Loucy (cell line): ENCODE measurements around the gene TMEM38B.

Experiments
- H2AFZ ChIP-seq: fragments of 200-600 bp; sonication (generic); 2 replicates; pipeline ENCODE4 v1.6.0; 2016; ENCODE audit warnings: antibody characterized with exemption, mild to moderate bottlenecking, low read length, moderate library complexity
- H3F3A ChIP-seq: fragments of 200-600 bp; 2 replicates; pipeline ENCODE4 v1.6.0; 2016; ENCODE audit warnings: antibody characterized with exemption, low read depth, mild to moderate bottlenecking
- H3K27me3 ChIP-seq: fragments of 200-600 bp; sonication (generic); 2 replicates; pipeline ENCODE4 v1.6.1; 2014; ENCODE audit warnings: low read length, mild to moderate bottlenecking; ENCODE audit not compliant: insufficient read depth, poor library complexity, severe bottlenecking
- H3K36me3 ChIP-seq: fragments of 200-600 bp; sonication (generic); 2 replicates; pipeline ENCODE4 v1.6.1; 2016; ENCODE audit warnings: low read length; ENCODE audit not compliant: insufficient read depth
- H3K4me1 ChIP-seq: fragments of 200-600 bp; sonication (generic); 2 replicates; pipeline ENCODE4 v1.5.1; 2014; ENCODE audit warnings: low read length, mild to moderate bottlenecking; ENCODE audit not compliant: insufficient read depth, poor library complexity, severe bottlenecking
- H3K4me2 ChIP-seq: fragments of 200-600 bp; sonication (generic); 2 replicates; pipeline ENCODE4 v1.6.0; 2014; ENCODE audit warnings: antibody characterized with exemption, low read length, low read depth, mild to moderate bottlenecking; ENCODE audit not compliant: poor library complexity, severe bottlenecking
- H3K4me3 ChIP-seq: fragments of 200-600 bp; sonication (generic); 2 replicates; pipeline ENCODE4 v1.5.1; 2014; ENCODE audit warnings: low read length, mild to moderate bottlenecking, mixed read lengths; ENCODE audit not compliant: poor library complexity, severe bottlenecking
- H3K79me2 ChIP-seq: fragments of 200-600 bp; sonication (generic); 2 replicates; pipeline ENCODE4 v1.6.1; 2014; ENCODE audit warnings: low read length; ENCODE audit not compliant: insufficient read depth
- H3K9ac ChIP-seq: fragments of 200-600 bp; sonication (generic); 2 replicates; pipeline ENCODE4 v1.6.0; 2014; ENCODE audit warnings: mild to moderate bottlenecking, low read depth, low read length, moderate library complexity; ENCODE audit not compliant: poor library complexity, severe bottlenecking
- H3K9me2 ChIP-seq: fragments of 200-600 bp; sonication (generic); replicated peaks from 2 replicates; pipeline ENCODE4 v1.6.1; 2016; ENCODE audit warnings: low read depth, low read length, mixed read lengths
- H3K9me3 ChIP-seq: fragments of 200-600 bp; sonication (generic); 2 replicates; pipeline ENCODE4 v1.6.1; 2014; ENCODE audit warnings: mild to moderate bottlenecking, antibody characterized with exemption, low read length, low read depth; ENCODE audit not compliant: insufficient read depth
- H4K20me1 ChIP-seq: fragments of 200-600 bp; sonication (generic); 2 replicates; pipeline ENCODE4 v1.6.0; 2014; ENCODE audit warnings: antibody characterized with exemption, low read length, mild to moderate bottlenecking; ENCODE audit not compliant: insufficient read depth, poor library complexity, severe bottlenecking
- EZH2phosphoT487 ChIP-seq: fragments of 200-600 bp; IDR thresholded peaks from 2 replicates; pipeline ENCODE4 v1.6.1; 2018; ENCODE audit warnings: antibody characterized with exemption, mild to moderate bottlenecking, moderate library complexity, borderline replicate concordance
- TF ChIP-seq, protein P1 (sequence below): fragments of 200-600 bp; sonication (generic); conservative IDR thresholded peaks from 2 replicates; pipeline ENCODE4 v1.5.1; 2014; ENCODE audit warnings: mild to moderate bottlenecking, antibody characterized with exemption, low read length

Gene TMEM38B

DNA sequence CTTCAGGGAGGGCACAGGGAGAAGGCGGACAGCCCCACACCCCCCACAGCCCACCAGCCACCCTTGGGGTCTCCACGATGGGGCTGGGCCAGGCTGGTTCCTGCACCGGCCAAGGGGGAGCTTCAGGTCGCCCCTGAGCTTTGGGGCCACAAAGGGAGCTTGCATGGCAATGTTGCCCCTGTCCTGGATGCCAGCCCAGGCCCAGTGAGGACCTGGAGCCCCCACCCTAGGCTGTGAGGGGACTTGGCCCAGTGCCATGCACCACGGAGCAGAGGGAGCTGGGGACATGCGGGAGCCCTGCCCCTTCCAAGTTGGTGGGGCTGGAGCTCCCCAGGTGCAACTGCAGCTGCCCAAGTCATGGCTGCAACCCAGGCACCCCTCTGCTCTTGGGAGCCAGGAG is 18.4 kb downstream of the TMEM38B start:
- TF ChIP-seq, protein P1, sequence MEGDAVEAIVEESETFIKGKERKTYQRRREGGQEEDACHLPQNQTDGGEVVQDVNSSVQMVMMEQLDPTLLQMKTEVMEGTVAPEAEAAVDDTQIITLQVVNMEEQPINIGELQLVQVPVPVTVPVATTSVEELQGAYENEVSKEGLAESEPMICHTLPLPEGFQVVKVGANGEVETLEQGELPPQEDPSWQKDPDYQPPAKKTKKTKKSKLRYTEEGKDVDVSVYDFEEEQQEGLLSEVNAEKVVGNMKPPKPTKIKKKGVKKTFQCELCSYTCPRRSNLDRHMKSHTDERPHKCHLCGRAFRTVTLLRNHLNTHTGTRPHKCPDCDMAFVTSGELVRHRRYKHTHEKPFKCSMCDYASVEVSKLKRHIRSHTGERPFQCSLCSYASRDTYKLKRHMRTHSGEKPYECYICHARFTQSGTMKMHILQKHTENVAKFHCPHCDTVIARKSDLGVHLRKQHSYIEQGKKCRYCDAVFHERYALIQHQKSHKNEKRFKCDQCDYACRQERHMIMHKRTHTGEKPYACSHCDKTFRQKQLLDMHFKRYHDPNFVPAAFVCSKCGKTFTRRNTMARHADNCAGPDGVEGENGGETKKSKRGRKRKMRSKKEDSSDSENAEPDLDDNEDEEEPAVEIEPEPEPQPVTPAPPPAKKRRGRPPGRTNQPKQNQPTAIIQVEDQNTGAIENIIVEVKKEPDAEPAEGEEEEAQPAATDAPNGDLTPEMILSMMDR: no peak
- no peak for TF ChIP-seq EZH2phosphoT487
- H3K27me3 ChIP-seq: no peaks in the 10 kb centered on the region
- H3K4me2 ChIP-seq: no peak overlapping the region
- H3K9me2 ChIP-seq: no peaks in the 10 kb centered on the region
- no peaks in the 10 kb centered on the region; the same call in 1 of the 2 replicates for H3K9me3 ChIP-seq
- no peaks in the 10 kb centered on the region for H3K4me1 ChIP-seq
- H3K4me3 ChIP-seq: no peak overlapping the region
- H2AFZ ChIP-seq: no peak overlapping the region
- peaks cover 16% of the 10 kb centered on the region; the same call in 1 of the 2 replicates for H3K36me3 ChIP-seq
- no peaks in the 10 kb centered on the region for H4K20me1 ChIP-seq
- H3F3A ChIP-seq: 0 out of 2 replicates have a peak, but pooled peaks cover 3% of the 10 kb centered on the region
- H3K9ac ChIP-seq: no peak overlapping the region
- H3K79me2 ChIP-seq: no peaks in the 10 kb centered on the region

- Histone ChIP-seq H3F3A (0 out of 2 replicates have a peak, but pooled peaks cover 3% of the 10 kb centered on the region), H3K36me3 (peaks cover 16% of the 10 kb centered on the region; the same call in 1 of the 2 replicates), H3K27me3 (no peaks in the 10 kb centered on the region), H3K4me3 (no peak overlapping the region), H3K9me2 (no peaks in the 10 kb centered on the region), H3K79me2 (no peaks in the 10 kb centered on the region), H3K4me2 (no peak overlapping the region), H3K9ac (no peak overlapping the region), H2AFZ (no peak overlapping the region), H4K20me1 (no peaks in the 10 kb centered on the region), H3K4me1 (no peaks in the 10 kb centered on the region), H3K9me3 (no peaks in the 10 kb centered on the region; the same call in 1 of the 2 replicates)
- no peak for TF ChIP-seq EZH2phosphoT487
- TF ChIP-seq, protein P1: no peak
Observed at GRCh38 chr9:105713260-105714019, 19.1 kb downstream of the TMEM38B start.

DNA sequence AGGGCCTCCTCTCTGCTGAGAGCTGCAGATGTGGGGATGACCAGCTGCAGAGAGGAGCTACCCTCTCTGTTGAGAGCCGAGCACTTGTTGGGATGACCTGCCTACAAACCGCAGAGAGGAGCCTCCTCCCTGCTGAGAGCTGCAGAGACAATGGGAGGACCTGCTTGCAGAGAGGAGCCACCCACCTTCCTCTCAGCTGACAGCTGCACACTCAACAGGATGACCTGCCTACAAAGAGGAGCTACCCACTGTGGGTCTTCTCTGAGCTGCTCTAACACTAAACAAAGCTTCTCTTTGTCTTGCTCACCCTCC is 19.6 kb downstream of the TMEM38B start:
- H3K27me3 ChIP-seq: no peaks in the 10 kb centered on the region
- peaks cover 16% of the 10 kb centered on the region; the same call in 1 of the 2 replicates for H3K36me3 ChIP-seq
- TF ChIP-seq, protein P1: no peak
- no peak for TF ChIP-seq EZH2phosphoT487
- no peaks in the 10 kb centered on the region for H3K4me1 ChIP-seq
- 0 out of 2 replicates have a peak, but pooled peaks cover 3% of the 10 kb centered on the region for H3F3A ChIP-seq
- no peak overlapping the region for H3K9ac ChIP-seq
- no peak overlapping the region for H3K4me3 ChIP-seq
- H3K79me2 ChIP-seq: no peaks in the 10 kb centered on the region
- no peaks in the 10 kb centered on the region for H3K9me2 ChIP-seq
- H3K4me2 ChIP-seq: no peak overlapping the region
- H4K20me1 ChIP-seq: no peaks in the 10 kb centered on the region
- H3K9me3 ChIP-seq: no peaks in the 10 kb centered on the region; the same call in 1 of the 2 replicates
- H2AFZ ChIP-seq: no peak overlapping the region
